GM06990 (cell line): ENCODE results near the gene PPM1D.

Experiments used
- DNase-seq: peaks from one replicate; pipeline ENCODE4 v3.0.0-alpha.2; 2011; ENCODE audit not compliant: insufficient read length; ENCODE audit errors: extremely low read depth
- H3K27me3 ChIP-seq: replicated peaks from 2 replicates; pipeline ENCODE4 v1.6.0; 2011; ENCODE audit warnings: low read length; ENCODE audit not compliant: control insufficient read depth, insufficient read depth
- H3K36me3 ChIP-seq: 2 replicates; pipeline ENCODE4 v1.5.1; 2011; ENCODE audit warnings: low read length; ENCODE audit not compliant: control insufficient read depth, insufficient read depth
- H3K4me3 ChIP-seq: replicated peaks from 2 replicates; pipeline ENCODE4 v1.5.1; 2011; ENCODE audit warnings: low read depth, mild to moderate bottlenecking, control low read depth, low read length
- CTCF ChIP-seq: IDR thresholded peaks from 2 replicates; pipeline ENCODE4 v1.5.1; 2011; ENCODE audit warnings: low read length, control low read depth, mild to moderate bottlenecking, inconsistent platforms; ENCODE audit not compliant: insufficient read depth, poor library complexity, severe bottlenecking

PPM1D gene

GRCh38 chr17:60712675-60713074 lies 112.7 kb downstream of the PPM1D start:
- TF ChIP-seq CTCF, result no peak
- DNase-seq, result no peak
- no peaks in the 10 kb centered on the region for H3K36me3 ChIP-seq
- no peaks in the 10 kb centered on the region for H3K27me3 ChIP-seq
- H3K4me3 ChIP-seq, result no peak overlapping the region

- Histone ChIP-seq H3K36me3 (no peaks in the 10 kb centered on the region), H3K4me3 (no peak overlapping the region), H3K27me3 (no peaks in the 10 kb centered on the region)
- no peak for TF ChIP-seq CTCF
- no peak for DNase-seq
Observed at GRCh38 chr17:60713608-60714007, 113.6 kb downstream of the PPM1D start.
